ENCODE measurements around the gene ENKUR.

The ENKUR gene

GRCh38 chr10:24947304-24948097, 68.5 kb downstream of the ENKUR start:
- no peak for DNase-seq (ENCODE audit: low read depth in 2 of 2)

DNA sequence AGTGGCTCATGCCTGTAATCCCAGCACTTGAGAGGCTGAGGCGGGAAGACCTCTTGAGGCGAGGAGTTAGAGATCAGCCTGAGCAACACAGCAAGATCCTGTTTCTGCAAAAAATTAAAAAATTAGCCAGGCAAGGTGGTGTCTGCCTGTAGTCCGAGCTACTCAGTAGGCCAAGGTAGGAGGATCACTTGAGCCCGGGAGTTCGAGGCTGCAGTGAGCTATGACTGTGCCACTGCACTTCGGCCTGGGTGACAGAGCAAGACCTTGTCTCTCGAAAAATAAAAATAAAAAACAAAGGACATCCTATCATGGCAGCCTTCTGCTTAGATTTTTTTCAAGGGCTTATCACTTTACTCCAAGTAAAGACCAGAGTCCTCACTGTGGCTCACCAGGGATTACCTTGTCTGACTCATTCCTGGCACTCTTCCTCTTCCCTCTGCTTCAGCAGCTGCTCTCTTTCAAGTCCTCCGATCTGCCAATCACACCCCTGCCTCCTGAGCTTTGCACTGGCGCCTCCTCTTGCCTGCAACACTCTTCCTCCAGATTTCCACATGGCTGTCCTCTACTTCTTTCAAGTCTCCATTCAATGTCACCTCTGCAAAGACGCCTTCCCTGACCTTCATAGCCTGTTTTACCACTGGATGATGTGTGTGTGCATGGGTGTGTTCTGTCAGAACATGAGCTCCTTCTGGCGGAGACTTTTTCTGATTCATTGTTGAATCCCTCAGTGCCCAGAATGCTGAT, 71.3 kb downstream of the ENKUR start:
- no peak for DNase-seq (ENCODE audit: low read depth in 2 of 2)

GRCh38 chr10:24938525-24938924, 77.4 kb downstream of the ENKUR start:
- no peak for DNase-seq (ENCODE audit: low read depth in 2 of 2)

DNA sequence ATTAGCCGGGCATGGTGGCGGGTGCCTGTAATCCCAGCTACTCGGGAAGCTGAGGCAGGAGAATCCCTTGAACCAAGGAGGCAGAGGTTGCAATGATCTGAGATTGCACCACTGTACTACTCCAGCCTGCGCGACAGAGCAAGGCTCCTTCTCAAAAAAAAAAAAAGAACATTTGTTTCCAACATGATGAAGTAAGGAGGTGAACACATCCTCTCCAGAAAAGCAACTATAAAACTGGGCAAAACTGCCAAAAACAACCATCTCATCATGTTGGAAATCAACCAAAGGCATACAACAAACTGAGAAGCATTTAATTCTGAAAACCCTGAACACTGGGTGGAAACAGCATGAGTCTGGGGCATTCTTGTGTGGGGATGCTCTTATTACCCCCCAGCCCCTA, 77.9 kb downstream of the ENKUR start:
- DNase-seq (ENCODE audit: low read depth in 2 of 2), result no peak

DNA sequence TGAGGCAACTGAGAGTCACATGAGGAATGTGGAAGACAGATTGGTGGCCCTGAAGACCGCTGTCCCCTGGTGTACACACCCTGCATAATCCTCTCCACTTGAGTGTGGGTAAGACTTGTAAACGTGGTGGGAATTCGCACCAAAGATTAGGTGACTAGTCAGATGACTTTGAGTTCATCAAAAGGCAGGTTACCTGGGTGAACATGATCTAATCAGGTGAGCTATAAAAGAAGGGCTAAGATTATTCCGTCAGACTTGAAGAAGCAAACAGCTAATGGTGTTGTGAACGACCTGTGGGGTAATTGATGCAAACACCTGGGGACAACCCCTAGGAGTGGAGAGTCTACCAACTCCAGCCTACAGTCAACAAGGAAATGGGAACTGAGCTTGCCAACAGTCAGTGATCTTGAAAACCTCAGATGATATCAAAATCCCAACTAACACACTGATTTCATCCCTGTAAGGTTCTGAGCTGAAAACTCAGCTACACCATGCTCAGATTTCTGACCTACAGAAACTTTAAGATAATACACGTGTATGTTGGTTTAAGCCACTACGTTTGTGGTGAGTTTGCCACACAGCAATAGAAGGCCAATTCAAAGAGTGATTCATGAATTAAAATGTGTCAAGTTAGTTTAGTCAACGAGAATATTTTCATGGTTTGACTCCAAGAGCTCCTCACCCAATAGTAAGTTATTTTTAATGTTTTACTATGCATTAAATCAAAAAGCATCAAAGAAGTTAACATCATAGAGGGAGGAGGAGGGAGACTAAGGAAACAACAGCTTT, 80.3 kb downstream of the ENKUR start:
- DNase-seq (ENCODE audit: low read depth in 2 of 2), result no peak
